Measurements from ENCODE around the gene MPDZ. TPM values are rescaled to one million over a fixed set of nuclear protein-coding genes. Genes with fewer than 3 reads are reported as not detected.
A peak's percentile ranks its signal among the peaks of the same experiment; 100 is the strongest.

MPDZ gene
- total and polyA plus RNA-seq, 2 experiments from 2014 or later, result 33.0 to 43.1 TPM

- TF ChIP-seq ZNF462 (CRISPR knock-in tag; IDR thresholded peaks at IDR 0.05), result no peak
- no peak for TF ChIP-seq CREB1 (CRISPR knock-in tag; IDR thresholded peaks at IDR 0.05; ENCODE audit: low read depth)
- TF ChIP-seq ZNF331 (CRISPR knock-in tag; IDR thresholded peaks at IDR 0.05; ENCODE audit: low read depth), result no peak
These were observed 112.5 kb downstream of the MPDZ start (continued) for GRCh38 chr9:13166996-13167395.

- Histone ChIP-seq H3K4me2 (no peak overlapping the region), H3F3A (replicated peaks; ENCODE audit: low read depth) (no peaks in the 10 kb centered on the region), H3K4me1 (ENCODE audit: insufficient read depth) (peaks cover 24% of the 10 kb centered on the region), H3K4me3 (no peak overlapping the region), H3K27me3 (ENCODE audit: insufficient read depth) (no peaks in the 10 kb centered on the region), H3K36me3 (ENCODE audit: insufficient read depth) (no peaks in the 10 kb centered on the region), H3K9me2 (ENCODE audit: insufficient read depth) (no peaks in the 10 kb centered on the region), H3K27ac (ENCODE audit: low read depth) (no peak overlapping the region), H3K79me2 (replicated peaks; ENCODE audit: insufficient read depth) (no peaks in the 10 kb centered on the region), H2AFZ (no peak overlapping the region), H4K20me1 (replicated peaks; ENCODE audit: insufficient read depth) (no peaks in the 10 kb centered on the region)
- H3K27me3 Mint-ChIP-seq (ENCODE audit: insufficient read depth, low read depth, poor library complexity), result no peaks in the 10 kb centered on the region
- H3K9me3 Mint-ChIP-seq, result no peaks in the 10 kb centered on the region
- no peak for ATAC-seq
- H3K27ac Mint-ChIP-seq, result peak overlapping the region; percentile 38; the same call in 1 of the 2 replicates
- DNase-seq (ENCODE audit: low spot score), result no peak
- peaks cover 24% of the 10 kb centered on the region for H3K4me1 Mint-ChIP-seq
- peaks cover 8% of the 10 kb centered on the region for H3K36me3 Mint-ChIP-seq (ENCODE audit: low read depth)
- no peak overlapping the region for H3K4me3 Mint-ChIP-seq
- TF ChIP-seq ETS1 (IDR thresholded peaks at IDR 0.05) (no peak), ZNF462 (CRISPR knock-in tag; IDR thresholded peaks at IDR 0.05) (no peak), CTCF (conservative IDR thresholded peaks at IDR 0.05; ENCODE audit: low read depth in 2 of 2) (no peak), EZH2 (IDR thresholded peaks at IDR 0.05; ENCODE audit: low read depth, unreplicated experiment) (no peak)
These were observed 113.5 kb downstream of the MPDZ start for GRCh38 chr9:13165956-13166355.

Data from GM23338 (cell line).